GM10266 (cell line): ENCODE data around the gene TECR.
A peak's percentile ranks its signal among the peaks of the same experiment; 100 is the strongest.

Experiments used
- DNase-seq: peaks from one replicate; pipeline ENCODE4 v3.0.0; 2012; ENCODE audit errors: extremely low spot score
- CTCF ChIP-seq: IDR thresholded peaks from 2 replicates; pipeline ENCODE4 v1.5.1; 2012; ENCODE audit warnings: mild to moderate bottlenecking, low read depth; ENCODE audit not compliant: control insufficient read depth, insufficient read depth; ENCODE audit errors: missing control alignments

The TECR gene

DNA sequence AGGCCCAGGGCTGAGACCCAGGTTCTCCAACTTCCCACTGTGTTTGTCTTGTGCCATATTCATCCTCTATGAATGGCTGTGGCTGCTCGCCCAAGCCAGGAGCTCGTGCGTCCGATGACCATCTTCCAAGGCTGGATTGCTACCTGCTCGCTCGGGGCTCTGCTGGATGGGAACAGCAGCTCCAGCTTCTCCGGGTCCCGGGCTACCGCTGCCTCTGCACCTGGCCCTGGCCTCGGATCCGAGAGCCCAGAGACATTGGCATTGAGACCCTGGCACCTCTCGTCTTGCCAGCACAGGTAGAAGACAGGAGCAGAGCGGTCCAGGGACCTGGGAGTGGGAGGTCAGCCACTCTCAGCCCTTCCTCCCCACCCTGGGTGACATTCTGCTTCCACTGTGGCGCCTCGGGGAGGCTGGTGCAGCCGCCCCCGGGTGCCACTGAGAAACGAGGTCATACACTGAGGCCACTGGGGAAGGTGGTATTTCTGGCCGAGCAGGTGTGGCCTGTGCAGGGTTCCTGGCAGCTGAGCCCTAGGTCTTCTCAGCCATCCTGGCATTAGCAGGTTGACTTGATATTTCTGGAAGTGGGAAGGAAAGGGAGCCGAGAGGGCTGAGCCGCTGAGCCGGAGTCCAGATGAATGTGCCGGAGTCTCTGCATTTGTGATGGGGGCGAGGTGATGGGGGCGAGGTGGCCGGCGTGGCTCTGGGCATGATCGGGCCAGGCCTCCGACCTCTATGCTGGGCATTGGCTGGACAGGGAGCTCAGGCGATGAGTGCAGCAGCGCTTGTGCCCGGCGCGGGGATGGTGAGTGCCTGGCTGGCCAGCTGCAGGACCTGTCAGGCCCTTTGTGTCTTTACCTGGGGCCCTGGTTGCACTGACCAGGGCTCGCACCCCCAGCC lies 23.9 kb downstream of the TECR start:
- TF ChIP-seq CTCF, result no peak
- no peak for DNase-seq

- TF ChIP-seq CTCF, result no peak
- DNase-seq, result no peak
Observed at GRCh38 chr19:14553939-14554243, 24.5 kb downstream of the TECR start.

DNA sequence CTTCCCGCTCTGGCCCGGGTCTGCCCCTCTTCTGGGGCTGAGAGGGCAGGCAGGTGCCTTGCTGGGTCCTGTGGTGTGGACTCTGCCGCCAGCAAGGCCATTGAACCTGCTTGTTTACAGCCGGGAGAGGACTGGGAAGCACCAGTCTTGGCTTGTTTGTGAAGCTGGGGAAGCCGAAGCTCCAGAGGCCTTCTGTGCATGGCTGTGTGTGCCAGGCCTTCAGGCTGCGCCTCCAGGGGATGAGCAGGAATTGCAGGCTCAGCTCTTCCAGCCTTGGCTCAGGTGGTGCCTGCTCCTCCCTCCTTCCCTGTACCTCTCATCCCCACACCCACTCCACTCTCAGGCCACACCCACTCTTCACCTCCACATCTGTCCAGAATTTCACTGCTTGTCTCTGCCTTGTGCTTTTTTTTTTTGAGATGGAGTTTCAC lies 25.0 kb downstream of the TECR start:
- DNase-seq, result no peak
- TF ChIP-seq CTCF, result no peak

DNA sequence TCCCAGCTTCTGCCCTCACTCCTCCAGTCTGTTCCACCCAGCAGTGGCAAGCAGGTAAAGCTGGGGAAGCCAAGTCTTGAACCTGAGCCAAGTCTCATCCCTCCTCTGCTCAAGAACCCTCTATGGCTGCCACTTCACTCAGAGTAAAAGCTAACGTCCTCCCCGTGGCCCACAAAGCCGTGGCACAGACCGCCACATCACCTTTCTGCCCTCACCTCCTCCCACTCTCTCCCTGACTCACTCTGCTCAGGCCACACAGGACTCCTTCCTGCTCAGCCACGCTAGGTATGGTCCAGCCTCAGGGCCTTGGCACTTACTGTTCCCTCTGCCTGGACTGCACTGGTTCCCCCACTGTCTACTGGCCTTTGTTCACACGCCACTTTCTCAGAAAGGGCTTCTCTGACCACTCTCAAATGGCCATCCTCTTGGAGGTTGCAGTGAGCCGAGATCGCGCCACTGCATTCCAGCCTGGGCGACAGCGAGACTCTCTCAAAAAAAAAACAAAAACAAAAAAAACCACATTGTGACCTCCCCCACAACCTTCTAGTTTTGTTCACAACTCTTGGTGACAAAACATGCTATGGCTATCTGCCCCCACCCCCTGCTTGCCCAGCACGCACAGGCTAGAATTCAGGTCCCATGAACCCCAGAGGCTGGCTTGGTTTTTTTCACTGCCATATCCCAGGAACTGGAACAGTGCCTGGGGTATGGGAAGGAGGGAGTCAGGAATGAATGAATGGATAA lies 26.7 kb downstream of the TECR start:
- TF ChIP-seq CTCF, result no peak
- DNase-seq, result no peak

DNA sequence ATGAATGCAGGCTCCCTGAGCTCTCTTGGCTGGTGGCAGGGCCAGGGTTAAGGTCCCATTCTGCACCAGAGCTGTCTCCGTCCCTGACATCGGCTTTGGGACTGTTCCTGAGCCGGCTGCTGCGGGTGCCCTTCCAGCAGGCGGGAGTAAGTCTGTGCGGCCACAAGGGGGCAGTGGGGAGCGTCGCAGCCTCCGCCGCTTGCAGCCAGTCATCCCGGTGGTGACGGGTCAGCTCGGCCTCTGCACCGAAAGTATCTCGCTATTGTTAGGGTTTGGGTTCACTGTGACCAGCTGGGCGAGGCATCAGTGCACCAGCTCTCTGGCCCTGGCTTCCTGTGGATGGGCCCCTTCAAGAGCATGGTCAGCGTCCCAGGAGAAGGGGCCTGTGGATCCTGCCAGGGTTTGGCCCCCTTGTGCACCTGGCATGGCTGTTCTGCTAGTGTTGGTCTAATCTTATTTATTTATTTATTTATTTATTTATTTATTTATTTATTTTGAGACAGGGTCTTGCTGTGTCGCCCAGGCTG lies 27.3 kb downstream of the TECR start:
- peak; percentile 91 for DNase-seq
- TF ChIP-seq CTCF, result peak; percentile 98

DNA sequence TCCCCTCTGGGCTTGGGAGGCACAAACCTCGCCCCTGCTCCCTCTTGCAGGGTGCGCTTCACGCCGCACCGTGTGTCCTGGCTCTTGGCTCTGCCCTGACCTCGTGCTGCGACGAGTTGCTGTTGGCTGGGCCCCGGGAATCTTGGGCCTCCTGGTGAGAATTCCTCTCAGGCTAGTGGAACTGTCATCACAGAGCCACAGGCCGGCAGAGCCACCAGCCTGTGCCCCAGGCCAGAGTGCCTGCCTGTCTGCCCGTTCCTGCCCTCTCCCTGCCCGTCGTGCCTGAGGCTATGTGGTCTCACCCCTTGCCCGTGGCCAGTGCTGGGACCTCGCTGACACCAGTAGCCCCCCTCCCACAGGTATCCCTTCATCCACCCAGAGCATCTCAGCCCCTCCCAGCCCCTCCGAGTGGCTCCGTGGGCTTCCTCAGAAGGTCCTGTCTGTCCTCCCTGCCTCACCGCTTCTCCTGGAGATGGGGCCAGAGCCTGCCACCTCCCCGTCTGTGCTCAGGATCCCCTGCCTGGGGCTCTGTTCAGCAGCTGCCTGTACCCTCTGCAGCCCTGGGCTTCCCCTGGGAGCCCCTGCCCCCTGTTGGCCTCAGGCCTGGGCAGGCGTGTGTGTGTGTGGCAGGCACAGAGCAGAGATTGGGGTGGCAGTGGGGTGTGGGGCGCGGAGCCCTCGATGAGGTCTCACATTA lies 29.1 kb downstream of the TECR start:
- TF ChIP-seq CTCF, result no peak
- no peak for DNase-seq
